Measurements from ENCODE around the gene PGAP6. TPM values are rescaled to one million over a fixed set of nuclear protein-coding genes. Genes with fewer than 3 reads are reported as not detected.

PGAP6 gene
- total and polyA plus RNA-seq, 9 of the 15 experiments (the other 6 are each of a cell fraction or from before 2014, with no cell fraction given) = 0.45 to 50.2 (median 39.3) TPM

DNA sequence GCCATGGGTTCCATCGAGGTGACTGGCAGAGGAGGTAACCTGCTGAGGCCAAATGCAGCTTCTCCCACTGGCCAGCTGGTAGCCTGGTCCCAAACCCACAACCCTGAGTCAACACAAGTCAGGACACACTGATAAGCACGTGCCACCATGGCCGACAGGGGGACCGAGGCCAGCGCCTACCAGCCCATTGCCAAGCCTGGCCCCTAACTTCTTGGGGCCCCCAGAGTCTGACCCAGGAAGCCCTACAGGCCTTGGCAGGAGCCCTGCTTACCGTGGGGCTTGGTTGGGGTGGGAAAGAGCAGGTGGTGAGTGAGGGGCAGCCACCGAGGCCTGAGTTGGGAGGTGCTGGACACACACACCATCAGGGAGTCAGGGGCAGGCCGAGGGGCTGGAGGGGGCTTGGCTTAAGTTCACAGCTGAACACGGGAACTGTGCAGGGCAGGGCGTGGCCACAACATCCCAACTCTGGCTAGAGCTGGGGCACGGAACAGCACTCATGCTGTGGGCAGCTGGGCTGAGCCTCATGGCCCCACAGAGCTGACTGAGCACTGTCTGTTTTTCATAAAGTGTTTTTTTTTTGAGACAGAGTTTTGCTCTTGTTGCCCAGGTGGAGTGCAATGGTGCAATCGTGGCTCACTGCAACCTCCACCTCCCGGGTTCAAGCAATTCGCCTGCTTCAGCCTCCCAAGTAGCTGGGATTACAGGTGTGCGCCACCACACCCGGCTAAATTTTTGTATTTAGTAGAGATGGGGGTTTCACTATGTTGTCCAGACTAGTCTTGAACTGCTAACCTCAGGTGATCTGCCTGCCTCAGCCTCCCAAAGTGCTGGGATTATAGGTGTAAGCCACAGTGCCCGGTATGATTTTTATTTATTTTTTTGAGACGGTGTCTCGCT, 16.9 kb downstream of the PGAP6 start (continued):
- TF ChIP-seq, protein P1, sequence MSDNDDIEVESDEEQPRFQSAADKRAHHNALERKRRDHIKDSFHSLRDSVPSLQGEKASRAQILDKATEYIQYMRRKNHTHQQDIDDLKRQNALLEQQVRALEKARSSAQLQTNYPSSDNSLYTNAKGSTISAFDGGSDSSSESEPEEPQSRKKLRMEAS (CRISPR knock-in tag; IDR thresholded peaks at IDR 0.05) = peak; percentile 84
- TF ChIP-seq BRF2 (IDR thresholded peaks at IDR 0.05; ENCODE audit: borderline replicate concordance, insufficient read depth, insufficient read length) = no peak
- TF ChIP-seq GABPB2 (CRISPR knock-in tag; conservative IDR thresholded peaks at IDR 0.05) = no peak
- no peak for TF ChIP-seq SETDB1 (IDR thresholded peaks at IDR 0.05; ENCODE audit: low read length)
- no peak for TF ChIP-seq PTRF (tag; IDR thresholded peaks at IDR 0.05)
- TF ChIP-seq PYGO2 (tag; IDR thresholded peaks at IDR 0.05) = no peak
- TF ChIP-seq SAFB2 (IDR thresholded peaks at IDR 0.05; ENCODE audit: borderline replicate concordance, low read depth, low read length, severe bottlenecking) = no peak
- no peak for TF ChIP-seq MTA2 (IDR thresholded peaks at IDR 0.05; ENCODE audit: low read depth)
- TF ChIP-seq KDM4B (IDR thresholded peaks at IDR 0.05; ENCODE audit: borderline replicate concordance in 2 of 2, low read depth in 1 of 2) = no peak
- TF ChIP-seq, protein P2, sequence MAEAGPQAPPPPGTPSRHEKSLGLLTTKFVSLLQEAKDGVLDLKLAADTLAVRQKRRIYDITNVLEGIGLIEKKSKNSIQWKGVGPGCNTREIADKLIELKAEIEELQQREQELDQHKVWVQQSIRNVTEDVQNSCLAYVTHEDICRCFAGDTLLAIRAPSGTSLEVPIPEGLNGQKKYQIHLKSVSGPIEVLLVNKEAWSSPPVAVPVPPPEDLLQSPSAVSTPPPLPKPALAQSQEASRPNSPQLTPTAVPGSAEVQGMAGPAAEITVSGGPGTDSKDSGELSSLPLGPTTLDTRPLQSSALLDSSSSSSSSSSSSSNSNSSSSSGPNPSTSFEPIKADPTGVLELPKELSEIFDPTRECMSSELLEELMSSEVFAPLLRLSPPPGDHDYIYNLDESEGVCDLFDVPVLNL (CRISPR knock-in tag; IDR thresholded peaks at IDR 0.05; ENCODE audit: low read depth) = no peak
- TF ChIP-seq ZNF780A (CRISPR knock-in tag; IDR thresholded peaks at IDR 0.05) = no peak
- TF ChIP-seq ZNF445 (CRISPR knock-in tag; IDR thresholded peaks at IDR 0.05; ENCODE audit: low read depth) = no peak
- TF ChIP-seq RFX7 (CRISPR knock-in tag; IDR thresholded peaks at IDR 0.05) = no peak
- no peak for TF ChIP-seq NR1H2 (CRISPR knock-in tag; IDR thresholded peaks at IDR 0.05)
- TF ChIP-seq MXI1 (IDR thresholded peaks at IDR 0.05; ENCODE audit: low read depth, low read length) = no peak
- no peak for TF ChIP-seq ZEB2 (IDR thresholded peaks at IDR 0.05)
- TF ChIP-seq, protein P3, sequence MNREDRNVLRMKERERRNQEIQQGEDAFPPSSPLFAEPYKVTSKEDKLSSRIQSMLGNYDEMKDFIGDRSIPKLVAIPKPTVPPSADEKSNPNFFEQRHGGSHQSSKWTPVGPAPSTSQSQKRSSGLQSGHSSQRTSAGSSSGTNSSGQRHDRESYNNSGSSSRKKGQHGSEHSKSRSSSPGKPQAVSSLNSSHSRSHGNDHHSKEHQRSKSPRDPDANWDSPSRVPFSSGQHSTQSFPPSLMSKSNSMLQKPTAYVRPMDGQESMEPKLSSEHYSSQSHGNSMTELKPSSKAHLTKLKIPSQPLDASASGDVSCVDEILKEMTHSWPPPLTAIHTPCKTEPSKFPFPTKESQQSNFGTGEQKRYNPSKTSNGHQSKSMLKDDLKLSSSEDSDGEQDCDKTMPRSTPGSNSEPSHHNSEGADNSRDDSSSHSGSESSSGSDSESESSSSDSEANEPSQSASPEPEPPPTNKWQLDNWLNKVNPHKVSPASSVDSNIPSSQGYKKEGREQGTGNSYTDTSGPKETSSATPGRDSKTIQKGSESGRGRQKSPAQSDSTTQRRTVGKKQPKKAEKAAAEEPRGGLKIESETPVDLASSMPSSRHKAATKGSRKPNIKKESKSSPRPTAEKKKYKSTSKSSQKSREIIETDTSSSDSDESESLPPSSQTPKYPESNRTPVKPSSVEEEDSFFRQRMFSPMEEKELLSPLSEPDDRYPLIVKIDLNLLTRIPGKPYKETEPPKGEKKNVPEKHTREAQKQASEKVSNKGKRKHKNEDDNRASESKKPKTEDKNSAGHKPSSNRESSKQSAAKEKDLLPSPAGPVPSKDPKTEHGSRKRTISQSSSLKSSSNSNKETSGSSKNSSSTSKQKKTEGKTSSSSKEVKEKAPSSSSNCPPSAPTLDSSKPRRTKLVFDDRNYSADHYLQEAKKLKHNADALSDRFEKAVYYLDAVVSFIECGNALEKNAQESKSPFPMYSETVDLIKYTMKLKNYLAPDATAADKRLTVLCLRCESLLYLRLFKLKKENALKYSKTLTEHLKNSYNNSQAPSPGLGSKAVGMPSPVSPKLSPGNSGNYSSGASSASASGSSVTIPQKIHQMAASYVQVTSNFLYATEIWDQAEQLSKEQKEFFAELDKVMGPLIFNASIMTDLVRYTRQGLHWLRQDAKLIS (CRISPR knock-in tag; IDR thresholded peaks at IDR 0.05) = no peak
- TF ChIP-seq, protein P4, sequence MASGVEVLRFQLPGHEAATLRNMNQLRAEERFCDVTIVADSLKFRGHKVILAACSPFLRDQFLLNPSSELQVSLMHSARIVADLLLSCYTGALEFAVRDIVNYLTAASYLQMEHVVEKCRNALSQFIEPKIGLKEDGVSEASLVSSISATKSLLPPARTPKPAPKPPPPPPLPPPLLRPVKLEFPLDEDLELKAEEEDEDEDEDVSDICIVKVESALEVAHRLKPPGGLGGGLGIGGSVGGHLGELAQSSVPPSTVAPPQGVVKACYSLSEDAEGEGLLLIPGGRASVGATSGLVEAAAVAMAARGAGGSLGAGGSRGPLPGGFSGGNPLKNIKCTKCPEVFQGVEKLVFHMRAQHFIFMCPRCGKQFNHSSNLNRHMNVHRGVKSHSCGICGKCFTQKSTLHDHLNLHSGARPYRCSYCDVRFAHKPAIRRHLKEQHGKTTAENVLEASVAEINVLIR (CRISPR knock-in tag; IDR thresholded peaks at IDR 0.05) = no peak
- TF ChIP-seq ZNF143 (CRISPR knock-in tag; IDR thresholded peaks at IDR 0.05) = no peak
- no peak for TF ChIP-seq NCOA1 (IDR thresholded peaks at IDR 0.05; ENCODE audit: low read depth)

All from K562 (cell line).